NCI-H524 (cell line): ENCODE data around the gene SAMD3.
"Not testable (repeated sequence)": the region's sequence is repeated elsewhere in the genome, so short reads cannot be mapped to it uniquely, and the experiment has no call there.

Experiments used
- DNase-seq, 2 experiments: peaks; one replicate each; lab custom pipeline; 2025; lab: John Stamatoyannopoulos, UW

Gene SAMD3

DNA sequence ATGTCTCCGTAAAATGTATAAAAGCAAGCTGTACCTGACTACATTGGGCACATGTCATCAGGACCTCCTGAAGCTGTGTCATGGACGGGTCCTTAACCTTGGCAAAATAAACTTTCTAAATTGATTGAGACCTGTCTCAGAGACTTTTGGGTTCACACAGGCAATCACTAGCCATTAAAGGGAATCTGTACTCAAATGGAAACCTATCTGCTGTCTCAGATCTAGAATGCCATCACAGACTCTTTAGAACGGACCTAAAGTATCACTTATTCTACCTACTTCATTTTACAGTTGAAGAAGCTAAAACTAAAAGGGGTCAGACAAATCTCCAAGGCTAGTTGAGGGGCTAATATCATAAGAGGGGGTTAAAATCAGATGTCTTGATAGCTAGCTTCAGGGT, 11.1 kb downstream of the SAMD3 start:
- no peak for DNase-seq

DNA sequence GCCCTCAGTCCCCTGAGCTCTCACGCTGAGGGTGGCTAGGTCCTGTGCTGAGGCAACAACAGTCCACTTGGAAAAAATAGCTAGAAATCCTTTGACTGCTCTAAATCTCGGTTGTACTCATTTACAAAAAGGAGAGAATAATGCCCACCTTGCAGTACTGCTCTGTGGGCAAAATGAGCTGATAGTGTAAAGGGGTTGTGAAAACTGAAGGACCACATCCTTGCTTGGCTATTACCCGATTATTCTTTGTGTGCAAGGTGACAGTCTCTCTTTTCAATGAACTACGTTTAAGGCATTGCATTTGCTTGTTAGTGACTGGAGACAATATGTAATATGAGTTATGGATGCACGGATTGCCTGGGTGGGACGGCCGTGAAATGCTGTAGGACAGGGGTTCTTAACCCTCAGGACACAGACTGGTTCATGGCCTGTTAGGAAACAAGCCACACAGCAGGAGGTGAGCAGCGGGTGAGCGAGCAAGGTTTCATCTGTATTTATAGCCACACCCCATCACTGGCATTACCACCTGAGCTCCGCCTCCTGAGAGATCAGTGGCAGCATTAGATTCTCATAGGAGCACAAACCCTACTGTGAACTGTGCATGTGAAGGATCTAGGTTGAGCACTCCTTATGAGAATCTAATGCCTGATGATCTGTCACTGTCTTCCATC, 14.6 kb downstream of the SAMD3 start:
- DNase-seq = no peak

DNA sequence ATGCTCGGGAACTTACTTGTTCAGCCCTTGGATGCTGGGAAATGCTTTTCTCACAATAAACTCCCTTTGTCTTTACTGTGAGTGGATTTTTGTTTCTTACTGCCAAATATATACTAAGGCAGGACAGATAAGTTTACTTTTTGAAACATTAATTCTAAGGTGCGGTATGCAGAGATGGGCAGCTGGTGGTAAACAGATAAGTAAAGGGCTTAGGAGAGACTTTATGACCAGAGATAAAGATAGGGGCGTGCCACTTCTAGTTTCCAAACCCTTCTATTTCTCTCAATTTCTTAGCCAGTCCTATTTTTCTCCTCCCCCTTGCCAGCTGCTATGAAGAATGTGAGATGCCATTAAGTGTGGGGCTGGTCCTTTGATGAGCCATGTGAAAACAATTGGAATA, 16.3 kb downstream of the SAMD3 start:
- DNase-seq = no peak

DNA sequence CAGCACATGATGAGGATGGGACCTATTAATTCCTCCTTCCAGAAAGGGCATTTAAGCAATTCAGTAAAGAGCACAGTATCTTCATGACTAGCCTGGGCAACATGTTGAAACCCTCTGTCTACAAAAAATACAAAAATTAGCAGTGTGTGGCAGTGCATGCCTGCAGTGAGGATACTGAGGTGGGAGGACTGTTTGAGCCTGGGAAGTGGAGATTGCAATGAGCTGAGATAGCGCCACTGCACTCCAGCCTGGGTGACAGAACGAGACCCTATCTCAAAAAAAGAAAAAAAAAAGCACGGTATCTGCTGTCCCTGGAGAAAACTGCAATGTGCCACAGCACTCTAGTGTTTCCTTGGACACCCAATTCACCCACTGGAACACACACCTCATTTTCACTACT, 18.4 kb downstream of the SAMD3 start:
- DNase-seq = no peak

DNA sequence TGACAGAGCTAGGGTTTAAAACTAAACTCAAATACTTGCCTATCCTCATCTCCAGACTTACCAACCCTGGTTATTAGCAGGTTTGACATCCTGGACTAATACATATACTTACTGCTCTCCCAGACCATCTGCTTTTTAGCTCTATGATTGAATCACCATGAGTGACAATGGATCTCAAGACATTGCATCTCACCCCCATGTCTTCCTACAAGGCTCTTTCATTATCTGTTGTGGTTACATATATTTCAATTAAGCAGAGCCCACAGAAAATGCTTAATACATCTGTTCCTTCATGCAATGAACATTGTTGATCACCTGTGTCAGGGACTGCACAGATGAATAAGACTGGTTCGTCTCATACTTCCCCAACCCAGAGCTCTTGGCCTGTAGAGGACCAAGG, 19.4 kb downstream of the SAMD3 start:
- DNase-seq = no peak

DNA sequence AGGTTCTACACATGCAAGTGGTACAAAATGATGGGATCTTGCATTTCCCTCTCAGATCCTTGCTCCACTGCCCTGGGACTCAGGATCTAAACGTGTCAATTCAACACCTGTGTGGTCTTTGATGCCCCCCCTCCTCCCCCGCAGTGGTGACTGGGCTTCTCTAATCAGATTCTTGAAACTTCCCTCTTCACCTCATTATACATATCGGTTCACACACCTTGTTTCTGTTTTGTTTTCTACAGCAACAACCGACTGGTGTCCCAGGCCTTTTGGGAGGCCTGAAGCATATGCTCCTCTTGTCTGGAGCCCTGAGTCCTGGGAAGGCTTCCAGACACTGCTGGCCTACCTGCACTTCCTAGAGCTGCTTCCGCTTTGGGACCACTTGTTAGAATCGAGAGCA, 20.0 kb downstream of the SAMD3 start:
- DNase-seq = no peak

DNA sequence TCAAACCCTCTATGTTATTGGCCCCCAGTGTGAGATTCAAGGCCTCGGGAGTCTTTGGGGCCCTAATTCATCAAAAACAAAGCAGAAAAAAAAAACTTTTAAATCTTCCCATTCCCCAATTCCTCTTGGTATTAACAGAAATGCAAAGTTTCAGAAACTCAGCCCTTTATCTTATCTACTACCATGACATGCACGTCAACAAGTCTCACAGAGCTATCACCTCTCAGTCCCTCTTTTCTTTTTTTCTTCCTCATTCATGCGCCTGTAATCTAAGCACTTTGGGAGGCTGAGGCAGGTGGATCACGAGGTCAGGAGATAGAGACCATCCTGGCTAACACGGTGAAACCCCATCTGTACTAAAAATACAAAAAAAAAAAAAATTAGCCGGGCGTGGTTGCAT, 22.7 kb downstream of the SAMD3 start:
- no peak for DNase-seq

DNA sequence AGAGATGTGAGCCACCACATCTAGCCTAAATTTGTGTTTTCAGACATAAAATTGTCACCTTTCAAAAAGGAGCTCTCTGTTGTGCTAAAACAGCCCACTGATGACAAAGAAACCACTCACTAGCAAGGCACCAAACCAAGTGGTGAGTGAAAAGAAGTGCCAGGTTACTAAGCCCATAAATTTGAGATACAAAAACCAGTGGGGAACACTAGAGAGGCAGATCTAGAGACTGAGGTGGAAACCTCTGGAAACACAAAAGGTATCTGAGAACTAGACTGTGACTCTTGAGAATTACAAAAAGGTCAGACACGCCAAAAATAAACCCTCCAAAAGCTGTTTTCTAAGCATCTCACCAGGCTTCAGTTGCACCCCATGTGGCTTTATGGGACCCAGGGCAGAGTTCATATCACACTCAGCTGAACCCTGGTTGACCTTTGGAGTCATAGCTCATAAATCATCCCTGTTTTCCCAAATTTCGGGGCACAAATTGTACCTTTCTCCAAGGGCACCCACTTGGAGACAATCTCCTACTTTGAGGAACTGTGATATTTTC, 24.2 kb downstream of the SAMD3 start:
- DNase-seq = no peak

DNA sequence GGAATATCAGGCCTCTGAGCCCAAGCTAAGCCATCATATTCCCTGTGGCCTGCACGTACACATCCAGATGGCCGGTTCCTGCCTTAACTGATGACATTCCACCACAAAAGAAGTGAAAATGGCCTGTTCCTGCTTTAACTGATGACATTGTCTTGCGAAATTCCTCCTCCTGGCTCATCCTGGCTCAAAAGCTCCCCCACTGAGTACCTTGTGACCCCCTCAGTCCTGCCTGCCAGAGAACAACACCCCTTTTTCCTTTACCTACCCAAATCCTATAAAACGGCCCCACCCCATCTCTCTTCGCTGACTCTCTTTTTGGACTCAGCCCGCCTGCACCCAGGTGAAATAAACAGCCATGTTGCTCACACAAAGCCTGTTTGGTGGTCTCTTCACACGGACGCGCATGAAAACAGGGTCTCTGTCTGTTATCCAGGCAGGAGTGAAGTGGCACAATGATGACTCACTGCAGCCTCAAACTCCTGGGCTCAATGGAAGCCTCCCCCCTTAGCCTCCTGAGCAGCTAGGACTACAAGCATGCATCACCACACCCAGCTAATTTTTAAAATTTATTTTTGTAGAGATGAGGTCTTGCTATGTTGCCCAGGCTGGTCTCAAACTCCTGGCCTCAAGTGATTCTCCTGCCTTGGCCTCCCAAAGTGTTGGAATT, 24.8 kb downstream of the SAMD3 start:
- DNase-seq = not testable (repeated sequence)

DNA sequence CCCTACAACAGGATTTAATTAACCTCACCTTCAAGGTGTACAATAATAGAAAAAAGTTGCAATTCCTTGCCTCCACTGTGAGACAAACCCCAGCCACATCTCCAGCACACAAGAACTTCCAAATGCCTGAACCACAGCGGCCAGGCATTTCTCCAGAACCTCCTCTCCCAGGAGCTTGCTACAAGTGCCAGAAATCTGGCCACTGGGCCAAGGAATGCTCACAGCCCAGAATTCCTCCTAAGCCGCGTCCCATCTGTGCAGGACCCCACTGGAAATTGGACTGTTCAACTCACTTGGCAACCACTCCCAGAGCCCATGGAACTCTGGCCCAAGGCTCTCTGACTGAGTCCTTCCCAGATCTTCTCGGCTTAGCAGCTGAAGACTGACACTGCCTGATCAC, 28.3 kb downstream of the SAMD3 start:
- DNase-seq = not testable (repeated sequence)

DNA sequence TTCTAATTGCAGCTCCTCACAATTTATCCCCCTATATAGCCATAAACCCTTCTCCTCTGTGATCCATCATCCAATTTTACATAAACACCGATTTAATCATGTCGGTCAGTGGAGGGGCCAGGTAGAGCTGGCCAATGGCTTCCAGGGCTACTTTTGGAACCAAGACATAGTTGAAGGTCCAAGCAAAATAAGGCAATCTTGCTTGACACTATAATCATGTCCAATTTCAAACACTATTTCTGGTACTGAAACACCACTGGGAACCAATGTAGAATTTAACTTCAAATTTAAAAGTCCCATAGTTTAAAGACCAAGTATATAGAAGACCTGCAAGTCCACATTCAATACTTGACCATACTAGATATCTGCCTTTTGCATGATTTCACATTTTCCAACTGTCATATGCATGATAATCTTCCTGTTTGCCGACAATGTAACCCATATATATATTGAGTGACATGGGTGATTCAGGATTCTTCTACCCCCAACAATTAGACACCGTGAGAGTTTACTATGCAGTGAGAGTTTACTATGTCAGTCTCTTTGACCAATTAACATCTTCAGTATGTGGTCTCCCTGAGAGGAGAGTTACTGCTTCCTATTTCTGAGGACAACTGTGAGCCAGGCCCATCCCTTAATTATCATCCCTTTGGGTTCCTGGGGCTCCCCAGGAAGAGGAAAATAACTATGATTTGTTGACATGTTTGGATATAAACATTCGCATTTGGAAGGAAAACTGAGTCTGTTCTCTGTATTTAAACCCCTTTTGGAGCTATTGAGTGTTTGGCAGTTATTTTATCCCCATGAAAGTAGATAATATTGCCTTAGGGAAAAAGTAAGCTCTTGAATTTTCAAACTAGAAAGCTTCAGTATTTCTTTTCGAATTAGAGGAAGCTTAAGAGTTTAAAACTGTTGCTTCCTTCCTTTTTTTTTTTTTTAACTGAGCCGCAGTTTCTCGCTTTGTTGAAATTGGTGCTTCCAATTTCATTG, 31.8 kb downstream of the SAMD3 start:
- no peak for DNase-seq

DNA sequence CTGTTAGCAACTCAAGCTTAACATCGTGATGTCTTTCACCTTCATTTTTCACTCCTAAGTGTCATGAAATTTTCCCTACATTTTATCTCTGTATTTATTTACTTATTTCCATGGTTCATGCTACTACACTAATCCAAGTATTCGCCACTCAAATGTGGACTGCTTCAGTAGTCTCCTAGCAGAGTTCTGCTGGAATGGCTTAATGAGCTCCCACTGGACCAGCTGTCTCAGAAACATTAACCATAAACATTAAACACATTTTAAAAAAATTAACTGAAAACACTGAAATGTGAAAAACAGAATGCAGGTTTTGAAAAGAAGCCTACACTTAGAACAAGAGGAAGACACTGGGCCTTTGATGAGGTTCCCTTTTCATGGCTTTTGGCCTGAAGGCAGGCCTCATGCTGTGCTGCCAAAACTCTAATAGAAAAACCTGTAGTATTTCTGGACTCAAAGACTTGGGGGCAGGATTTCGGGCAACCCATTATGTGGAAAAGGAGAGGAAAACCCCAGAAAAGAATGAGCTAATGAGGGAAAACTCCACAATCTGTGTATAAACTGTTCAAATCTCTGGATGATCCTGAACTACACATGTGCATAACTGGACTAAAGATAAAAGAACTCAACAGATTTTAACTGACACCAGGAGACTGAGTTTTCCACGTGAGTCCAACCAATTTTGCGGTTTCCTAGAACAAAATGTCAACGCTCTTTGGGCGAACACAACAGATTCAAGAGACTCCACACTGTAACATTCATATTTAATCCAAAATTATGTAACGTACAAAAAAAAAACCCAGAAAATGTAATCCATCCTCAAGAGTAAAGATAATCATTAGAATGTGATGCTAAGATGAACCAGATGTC, 33.0 kb downstream of the SAMD3 start:
- DNase-seq = no peak

DNA sequence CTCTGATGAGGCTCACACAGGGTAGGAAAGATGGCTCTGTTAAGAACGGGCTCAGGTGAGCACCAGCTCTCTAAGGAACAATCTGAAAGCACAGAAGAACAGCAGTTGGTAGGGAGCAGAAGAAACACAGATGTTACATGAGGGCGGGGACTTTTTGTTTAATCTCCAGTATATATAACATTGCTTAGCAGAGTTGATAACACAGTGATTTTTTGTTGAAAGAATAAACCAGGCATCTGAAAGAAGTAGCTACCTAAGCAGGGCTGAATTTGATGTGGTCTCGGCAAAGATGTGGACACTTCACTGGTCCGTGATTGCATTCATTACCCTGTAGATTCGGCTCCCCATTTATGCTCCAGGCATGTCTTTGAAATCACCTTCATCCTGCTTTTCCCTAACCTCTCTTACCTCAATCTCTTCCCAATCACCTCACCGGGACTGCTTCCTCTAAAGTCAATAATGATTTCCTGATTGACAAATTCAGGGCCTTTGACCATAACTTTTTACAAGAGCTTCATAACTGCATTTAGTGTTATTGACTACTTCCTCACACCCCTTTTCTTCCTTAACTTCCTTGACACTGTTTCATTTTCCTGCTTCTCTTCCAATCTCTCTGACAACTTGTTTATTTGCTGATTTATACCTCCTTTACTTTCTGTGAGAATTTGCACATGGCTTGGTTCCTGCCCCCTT, 34.4 kb downstream of the SAMD3 start:
- DNase-seq = no peak

DNA sequence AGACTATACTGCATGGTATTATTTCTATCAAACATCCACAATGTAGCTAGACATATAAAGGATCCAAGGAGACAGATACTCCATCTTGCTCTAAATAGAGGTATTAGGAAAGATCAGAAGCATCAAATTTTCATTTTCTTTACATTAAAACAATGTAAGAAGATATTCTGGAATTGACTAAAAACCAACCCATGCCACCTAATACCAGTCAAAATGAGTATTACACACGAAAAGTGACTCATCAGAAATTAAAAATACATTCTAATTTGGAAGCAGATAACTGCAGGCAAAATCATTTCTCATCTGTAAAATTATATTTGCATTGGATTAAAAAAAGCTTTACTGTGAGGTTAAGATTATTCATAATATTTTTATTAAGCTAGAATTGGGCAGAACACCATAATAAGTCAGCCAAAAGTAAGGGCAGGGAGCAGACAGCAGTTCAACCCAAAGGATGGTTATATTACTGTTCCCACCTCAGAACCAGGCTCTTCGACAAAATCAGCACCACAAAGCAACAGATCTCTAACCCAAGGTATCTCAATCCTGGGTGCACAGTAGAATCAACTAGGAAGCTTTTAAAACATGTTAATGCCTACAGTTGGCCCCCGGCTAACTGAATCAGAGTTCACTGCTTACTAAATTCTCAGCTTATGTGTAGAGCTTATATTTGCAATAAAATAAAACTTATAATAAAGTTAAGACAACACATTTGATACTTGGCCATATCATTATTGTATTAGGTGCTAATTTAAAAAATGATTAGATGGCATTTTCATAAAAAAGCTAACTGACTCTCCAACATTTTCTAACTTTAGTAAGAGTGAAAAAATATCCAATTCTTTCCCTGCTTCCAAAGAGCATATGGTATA, 35.2 kb downstream of the SAMD3 start:
- no peak for DNase-seq

DNA sequence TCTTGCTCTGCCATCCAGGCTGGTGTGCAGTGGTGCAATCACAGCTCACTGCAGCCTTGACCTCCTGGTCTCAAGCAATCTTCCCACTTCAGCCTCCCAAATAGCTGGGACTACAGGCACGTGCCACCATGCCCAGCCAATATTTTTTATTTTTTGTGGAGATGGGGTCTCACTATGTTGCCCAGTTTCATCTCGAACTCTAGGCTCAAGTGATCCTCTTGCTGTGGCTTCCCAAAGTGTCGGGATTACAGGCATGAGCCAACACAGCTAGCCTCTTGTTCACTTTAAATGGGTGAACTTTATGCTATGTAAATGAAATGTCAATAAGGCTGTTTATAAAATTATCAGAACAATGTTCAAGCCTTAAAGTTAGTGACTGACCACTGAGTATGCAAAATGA, 37.1 kb downstream of the SAMD3 start:
- DNase-seq = no peak

DNA sequence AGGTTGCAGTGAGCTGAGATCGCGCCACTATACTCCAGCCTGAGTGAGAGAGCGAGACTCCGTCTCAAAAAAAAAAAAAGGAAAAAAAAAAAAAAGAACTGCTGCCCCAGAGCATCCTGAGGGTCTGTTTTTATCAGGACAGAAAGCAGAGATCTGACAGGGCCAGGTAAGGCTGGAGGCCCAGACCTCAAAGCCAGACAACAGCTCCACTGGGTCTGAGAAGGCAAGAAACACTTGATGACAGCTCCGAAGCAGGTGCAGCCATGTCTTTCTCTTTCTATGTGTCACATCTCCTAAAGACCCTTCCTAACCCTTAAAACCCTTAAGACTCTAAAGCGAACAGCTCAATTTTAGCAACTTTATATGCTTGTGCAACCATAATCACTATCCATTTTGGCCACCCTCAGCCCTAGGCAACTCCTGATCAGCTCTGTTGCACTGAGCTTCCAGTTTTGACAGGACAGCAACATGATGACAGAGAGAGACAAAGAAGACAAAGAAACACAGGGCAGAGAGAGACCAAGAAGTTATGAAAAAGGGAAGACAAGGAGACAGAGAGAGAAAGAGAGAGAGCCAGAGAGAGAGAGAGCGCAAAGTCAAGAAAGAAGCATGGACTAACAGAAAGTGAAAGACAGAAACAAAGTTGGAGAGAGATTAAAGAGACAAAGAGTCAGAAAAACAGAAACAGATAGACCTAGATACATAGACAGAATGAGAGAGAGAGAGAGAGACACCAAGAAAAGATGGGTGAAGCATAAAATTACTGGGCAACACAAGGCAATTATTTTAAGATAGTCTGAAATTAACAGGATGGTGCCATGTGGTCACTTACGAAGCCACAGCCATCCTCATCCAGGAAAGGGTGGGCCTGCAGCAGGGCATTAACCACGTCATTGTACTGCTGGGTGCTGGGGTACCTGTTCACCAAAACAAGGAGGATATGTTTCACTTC, 39.2 kb downstream of the SAMD3 start:
- DNase-seq = no peak

DNA sequence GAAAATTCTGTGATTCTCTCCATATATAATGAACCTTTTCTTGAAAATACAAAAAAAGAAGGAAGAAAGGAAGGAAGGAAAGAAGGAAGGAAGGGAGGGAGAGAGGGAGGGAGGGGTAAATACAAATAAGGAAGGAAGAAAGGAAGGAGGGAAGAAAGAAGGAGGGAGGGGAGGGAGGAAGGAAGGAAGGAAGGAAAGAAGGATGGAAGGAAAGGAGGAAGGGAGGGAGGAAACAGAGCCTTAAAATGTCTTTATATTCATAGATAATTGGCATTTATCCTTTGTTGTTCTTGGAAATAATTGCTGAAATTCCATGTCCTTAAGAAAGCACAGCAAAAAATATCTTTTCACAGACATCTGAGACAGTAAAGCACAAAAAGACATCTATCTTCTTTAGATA, 40.3 kb downstream of the SAMD3 start:
- DNase-seq = no peak

DNA sequence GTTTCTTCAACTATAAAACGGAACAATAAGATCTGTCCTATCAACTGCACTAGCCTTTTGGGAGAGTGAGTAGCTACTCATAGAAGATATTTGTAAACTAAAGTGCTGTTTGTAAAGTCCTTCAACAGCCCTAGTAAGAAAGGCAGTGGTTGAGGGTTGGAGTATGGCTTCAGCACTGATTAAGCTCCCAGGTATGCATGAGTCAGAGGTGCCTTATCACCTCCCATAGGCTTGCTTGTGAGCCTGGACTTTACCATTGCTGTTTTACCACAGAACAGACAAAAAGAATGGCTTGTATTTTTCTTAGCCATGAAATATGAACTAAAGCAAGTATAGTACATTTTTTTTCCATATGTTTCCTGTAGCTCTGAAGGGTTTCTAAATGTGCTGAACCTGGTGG, 44.1 kb downstream of the SAMD3 start:
- no peak for DNase-seq

DNA sequence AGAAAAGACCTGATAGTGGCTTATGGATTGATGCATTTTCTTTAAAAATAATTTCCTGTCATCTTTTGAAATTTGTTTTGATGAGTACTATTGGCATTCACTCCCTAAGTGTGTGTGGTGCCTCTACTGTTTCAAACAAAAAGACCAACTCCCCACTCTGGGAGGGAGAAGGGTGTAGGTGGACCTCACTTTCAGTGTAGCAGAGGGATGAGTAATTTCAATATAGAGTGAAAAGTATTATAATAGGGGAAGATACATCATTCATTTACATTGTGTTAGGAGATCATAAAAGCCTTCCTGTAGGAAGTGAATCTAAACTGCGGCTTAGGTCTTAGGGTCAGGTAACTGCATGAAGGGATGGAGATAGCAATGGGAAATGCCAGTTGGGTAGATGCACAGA, 46.4 kb downstream of the SAMD3 start:
- no peak for DNase-seq
